ENCODE results near the gene TTC12. TPM values are rescaled to one million over a fixed set of nuclear protein-coding genes. Genes with fewer than 3 reads are reported as not detected.

Gene TTC12
- total RNA-seq, 1 donor from 2014 or later: 49.1 TPM

- no peak for TF ChIP-seq CTCF (IDR thresholded peaks at IDR 0.05; ENCODE audit: unreplicated experiment)
- Mint-ChIP-seq H3K4me1 (peaks cover 5% of the 10 kb centered on the region), H3K9me3 (no peaks in the 10 kb centered on the region), H3K36me3 (no peaks in the 10 kb centered on the region), H3K27me3 (ENCODE audit: low read depth) (no peaks in the 10 kb centered on the region), H3K4me3 (no peak overlapping the region), H3K27ac (no peak overlapping the region)
- no peak for DNase-seq (ENCODE audit: low spot score in 2 of 2, unreplicated experiment in 2 of 2)
Measured at GRCh38 chr11:113308601-113309000, 5.8 kb upstream of the TTC12 start.

- no peak for DNase-seq (ENCODE audit: low spot score in 2 of 2, unreplicated experiment in 2 of 2)
- Mint-ChIP-seq H3K9me3 (no peaks in the 10 kb centered on the region), H3K27ac (no peak overlapping the region), H3K27me3 (ENCODE audit: low read depth) (no peaks in the 10 kb centered on the region), H3K36me3 (no peaks in the 10 kb centered on the region), H3K4me1 (peaks cover 27% of the 10 kb centered on the region), H3K4me3 (no peak overlapping the region)
- no peak for TF ChIP-seq CTCF (IDR thresholded peaks at IDR 0.05; ENCODE audit: unreplicated experiment)
Measured at GRCh38 chr11:113311536-113311935, 2.8 kb upstream of the TTC12 start.

- no peak for TF ChIP-seq CTCF (IDR thresholded peaks at IDR 0.05; ENCODE audit: unreplicated experiment)
Measured at GRCh38 chr11:113313601-113314000, 782 bp upstream of the TTC12 start.

GRCh38 chr11:113314065-113314388, 356 bp upstream of the TTC12 start:
- no peak for TF ChIP-seq CTCF (IDR thresholded peaks at IDR 0.05; ENCODE audit: unreplicated experiment)
- peaks cover 18% of the 10 kb centered on the region for H3K36me3 Mint-ChIP-seq
- H3K4me3 Mint-ChIP-seq: peak overlapping the region; percentile 74
- peaks cover 8% of the 10 kb centered on the region for H3K9me3 Mint-ChIP-seq
- peak overlapping the region; percentile 74 for H3K27ac Mint-ChIP-seq
- no peak for DNase-seq (ENCODE audit: low spot score in 2 of 2, unreplicated experiment in 2 of 2)
- no peaks in the 10 kb centered on the region for H3K27me3 Mint-ChIP-seq (ENCODE audit: low read depth)
- peaks cover 36% of the 10 kb centered on the region for H3K4me1 Mint-ChIP-seq

More at GRCh38 chr11:113313601-113314000, 782 bp upstream of the TTC12 start:
- H3K4me3 Mint-ChIP-seq: peak overlapping the region; percentile 74
- DNase-seq (ENCODE audit: low spot score in 2 of 2, unreplicated experiment in 2 of 2): no peak
- H3K27ac Mint-ChIP-seq: no peak overlapping the region
- H3K4me1 Mint-ChIP-seq: peaks cover 36% of the 10 kb centered on the region
- H3K9me3 Mint-ChIP-seq: peaks cover 5% of the 10 kb centered on the region
- H3K27me3 Mint-ChIP-seq (ENCODE audit: low read depth): no peaks in the 10 kb centered on the region
- peaks cover 14% of the 10 kb centered on the region for H3K36me3 Mint-ChIP-seq

- no peak for DNase-seq (ENCODE audit: low spot score in 2 of 2, unreplicated experiment in 2 of 2)
- H3K27me3 Mint-ChIP-seq (ENCODE audit: low read depth): no peaks in the 10 kb centered on the region
- H3K4me1 Mint-ChIP-seq: peaks cover 36% of the 10 kb centered on the region
- peak overlapping the region; percentile 74 for H3K4me3 Mint-ChIP-seq
- H3K9me3 Mint-ChIP-seq: peaks cover 20% of the 10 kb centered on the region
- peaks cover 30% of the 10 kb centered on the region for H3K36me3 Mint-ChIP-seq
- no peak for TF ChIP-seq CTCF (IDR thresholded peaks at IDR 0.05; ENCODE audit: unreplicated experiment)
- peak overlapping the region; percentile 86 for H3K27ac Mint-ChIP-seq
Measured at GRCh38 chr11:113315811-113316210, 1.4 kb downstream of the TTC12 start.

- DNase-seq (ENCODE audit: low spot score in 2 of 2, unreplicated experiment in 2 of 2): no peak
- H3K27me3 Mint-ChIP-seq (ENCODE audit: low read depth): no peaks in the 10 kb centered on the region
- peaks cover 32% of the 10 kb centered on the region for H3K36me3 Mint-ChIP-seq
- peaks cover 20% of the 10 kb centered on the region for H3K9me3 Mint-ChIP-seq
- peak overlapping the region; percentile 55 for H3K27ac Mint-ChIP-seq
- no peak for TF ChIP-seq CTCF (IDR thresholded peaks at IDR 0.05; ENCODE audit: unreplicated experiment)
- no peak overlapping the region for H3K4me3 Mint-ChIP-seq
- peaks cover 36% of the 10 kb centered on the region for H3K4me1 Mint-ChIP-seq
Measured at GRCh38 chr11:113316256-113316655, 1.9 kb downstream of the TTC12 start.
